HepG2 (cell line): ENCODE data around the gene TMEM74B. TPM values are rescaled to one million over a fixed set of nuclear protein-coding genes. Genes with fewer than 3 reads are reported as not detected.

Source experiments
- ATRX ChIP-seq: sonication (generic); formaldehyde crosslinking; IDR thresholded peaks from 2 replicates; pipeline ENCODE4 v1.4.0; 2020; ENCODE audit warnings: missing genetic modification reagents, borderline replicate concordance
- DNMT3B ChIP-seq: conservative IDR thresholded peaks from 2 replicates; pipeline ENCODE4 v1.6.1; 2016; ENCODE audit warnings: missing biosample characterization, control low read depth
- EEA1 ChIP-seq: sonication (generic); formaldehyde crosslinking; IDR thresholded peaks from 2 replicates; pipeline ENCODE4 v1.5.1; 2020; ENCODE audit warnings: mild to moderate bottlenecking, missing genetic modification reagents, borderline replicate concordance
- FOXA1 ChIP-seq, 2 experiments: fragments of 450-650 bp in 1 of 2; sonication (generic) in 1 of 2; formaldehyde crosslinking in 1 of 2; IDR thresholded peaks; 2 replicates each; pipeline versions ENCODE4 v1.4.0 to v1.6.1; 2016 to 2020; ENCODE audit warnings: missing genetic modification reagents in 1 of 2
- HNRNPK ChIP-seq: fragments of 200-400 bp; formaldehyde crosslinking; IDR thresholded peaks from 2 replicates; pipeline ENCODE4 v1.6.1; 2018; ENCODE audit warnings: low read length, low read depth, moderate library complexity, mild to moderate bottlenecking; ENCODE audit not compliant: poor library complexity, severe bottlenecking
- NRL ChIP-seq: sonication (generic); formaldehyde crosslinking; IDR thresholded peaks from 2 replicates; pipeline ENCODE4 v1.5.0; 2020; ENCODE audit warnings: missing genetic modification reagents, mild to moderate bottlenecking, moderate library complexity, borderline replicate concordance
- RNF2 ChIP-seq: fragments of 450-650 bp; conservative IDR thresholded peaks from 2 replicates; pipeline ENCODE4 v1.6.1; 2016; ENCODE audit warnings: low read depth
- ZNF18 ChIP-seq: sonication (generic); formaldehyde crosslinking; IDR thresholded peaks from 2 replicates; pipeline ENCODE4 v1.8.0; 2022; ENCODE audit warnings: mild to moderate bottlenecking, missing genetic modification reagents; ENCODE audit not compliant: insufficient replicate concordance
- ZNF503 ChIP-seq: sonication (generic); formaldehyde crosslinking; IDR thresholded peaks from 2 replicates; pipeline ENCODE4 v1.4.0; 2020; ENCODE audit warnings: missing genetic modification reagents
- ZNF674 ChIP-seq: sonication (generic); formaldehyde crosslinking; IDR thresholded peaks from 2 replicates; pipeline ENCODE4 v1.5.0; 2020; ENCODE audit warnings: low read depth, mild to moderate bottlenecking, missing genetic modification reagents
- ZNF776 ChIP-seq: sonication (generic); formaldehyde crosslinking; IDR thresholded peaks from 2 replicates; pipeline ENCODE4 v1.4.0; 2020; ENCODE audit warnings: mild to moderate bottlenecking, missing genetic modification reagents
- ZNF879 ChIP-seq: sonication (generic); formaldehyde crosslinking; IDR thresholded peaks from 2 replicates; pipeline ENCODE4 v1.8.1; 2023; ENCODE audit warnings: missing genetic modification reagents
- polyA plus RNA-seq, 8 experiments: library from polyadenylated mRNA; depleted of rRNA in 3 of 8; stranded (reverse) in 7 of 8; unstranded in 1 of 8; fragments of >200 nt; fragmentation: Illumina TruSeq in 4 of 8; extraction: Trizol in 4 of 8; gene quantifications; 2 replicates each; pipeline versions ENCODE4 v1.2.1 to v1.2.3, GENCODE V29; 2011 to 2016; ENCODE audit warnings: low read depth in 4 of 8, missing spikeins in 1 of 8, mixed read lengths in 1 of 8; ENCODE audit not compliant: insufficient read depth in 1 of 8
- total RNA-seq, 5 experiments: library from RNA; depleted of rRNA; stranded (reverse); fragments of >200 nt; fragmentation: Illumina TruSeq; extraction: Trizol; gene quantifications; 2 replicates each; pipeline ENCODE4 v1.2.3, GENCODE V29; 2016; ENCODE audit warnings: low read depth in 1 of 5
- TF ChIP-seq, protein P1 (sequence below): sonication (generic); formaldehyde crosslinking; IDR thresholded peaks from 2 replicates; pipeline ENCODE4 v1.8.0; 2022; ENCODE audit warnings: low read depth, missing genetic modification reagents
- TF ChIP-seq, protein P2 (sequence below): IDR thresholded peaks from 2 replicates; pipeline ENCODE4 v1.6.1; 2016; ENCODE audit warnings: low read depth
- TF ChIP-seq, protein P3 (sequence below), 2 experiments: sonication (generic) in 1 of 2; formaldehyde crosslinking in 1 of 2; IDR thresholded peaks; 2 replicates each; pipeline versions ENCODE4 v1.6.1 to v1.9.0; 2014 to 2022; ENCODE audit warnings: antibody characterized with exemption in 1 of 2, borderline replicate concordance in 1 of 2, inconsistent platforms in 1 of 2, low read depth in 1 of 2, missing genetic modification reagents in 1 of 2

TMEM74B gene
- total and polyA plus RNA-seq, 2 of the 13 experiments (the other 11 are each of a cell fraction or from before 2014, with no cell fraction given), result 4.7 to 18.4 TPM

DNA sequence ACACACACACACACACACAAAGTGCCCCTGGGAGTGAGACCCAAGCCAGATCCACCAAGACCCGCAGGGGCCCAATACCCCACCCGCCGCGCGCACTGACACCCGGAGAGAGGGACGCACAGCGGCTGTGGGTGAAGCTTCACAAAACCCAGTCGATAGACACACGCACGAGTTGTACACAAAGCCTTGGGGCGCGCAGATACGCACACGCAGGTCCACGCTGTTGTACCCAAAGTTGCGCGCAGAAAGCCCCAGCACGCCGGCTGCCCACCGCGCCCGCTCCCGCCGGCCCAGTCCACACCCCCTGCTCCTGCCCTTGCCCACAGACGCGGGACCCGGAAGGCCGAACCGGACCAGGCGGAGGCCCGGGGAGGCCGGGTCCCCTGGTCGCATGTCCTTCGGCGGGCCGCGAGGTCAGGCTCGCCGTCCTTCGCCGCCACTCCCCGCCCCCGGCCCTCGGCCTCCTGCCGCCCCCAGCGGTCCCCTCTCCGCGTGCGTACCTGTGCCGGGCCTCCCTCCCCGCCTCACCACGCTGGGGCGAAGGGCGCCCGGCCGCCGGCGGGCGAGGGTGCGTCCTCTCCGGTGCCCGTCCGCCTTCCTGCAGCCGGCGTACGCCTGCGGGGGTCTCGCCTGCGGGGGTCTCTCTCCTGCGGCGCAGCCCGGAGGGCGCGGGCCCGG lies at the start of gene TMEM74B (continued):
- TF ChIP-seq, protein P1, sequence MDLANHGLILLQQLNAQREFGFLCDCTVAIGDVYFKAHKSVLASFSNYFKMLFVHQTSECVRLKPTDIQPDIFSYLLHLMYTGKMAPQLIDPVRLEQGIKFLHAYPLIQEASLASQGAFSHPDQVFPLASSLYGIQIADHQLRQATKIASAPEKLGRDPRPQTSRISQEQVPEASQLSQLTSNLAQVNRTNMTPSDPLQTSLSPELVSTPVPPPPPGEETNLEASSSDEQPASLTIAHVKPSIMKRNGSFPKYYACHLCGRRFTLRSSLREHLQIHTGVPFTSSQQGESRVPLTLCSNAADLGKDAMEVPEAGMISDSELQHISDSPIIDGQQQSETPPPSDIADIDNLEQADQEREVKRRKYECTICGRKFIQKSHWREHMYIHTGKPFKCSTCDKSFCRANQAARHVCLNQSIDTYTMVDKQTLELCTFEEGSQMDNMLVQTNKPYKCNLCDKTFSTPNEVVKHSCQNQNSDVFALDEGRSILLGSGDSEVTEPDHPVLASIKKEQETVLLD (CRISPR knock-in tag), result peak; percentile 45; the same call in 1 of the 2 replicates
- TF ChIP-seq ZNF879 (CRISPR knock-in tag) (no peak), FOXA1 (IDR thresholded peaks at IDR 0.05) (no peak), FOXA1 (CRISPR knock-in tag; IDR thresholded peaks at IDR 0.05) (peak; percentile 36; the same call in 1 of the 2 replicates), ATRX (CRISPR knock-in tag) (no peak), NRL (CRISPR knock-in tag) (no peak), ZNF18 (CRISPR knock-in tag) (no peak), RNF2 (0 out of 2 replicates have a peak, but pooled peaks have one; percentile 53), ZNF503 (CRISPR knock-in tag) (no peak), ZNF776 (CRISPR knock-in tag) (peak; percentile 83; the same call in 1 of the 2 replicates), DNMT3B (CRISPR knock-in tag) (no peak), ZNF674 (0 out of 2 replicates have a peak, but pooled peaks have one; percentile 51), EEA1 (CRISPR knock-in tag) (peak; percentile 53; the same call in 1 of the 2 replicates), HNRNPK (no peak)
- TF ChIP-seq, protein P2, sequence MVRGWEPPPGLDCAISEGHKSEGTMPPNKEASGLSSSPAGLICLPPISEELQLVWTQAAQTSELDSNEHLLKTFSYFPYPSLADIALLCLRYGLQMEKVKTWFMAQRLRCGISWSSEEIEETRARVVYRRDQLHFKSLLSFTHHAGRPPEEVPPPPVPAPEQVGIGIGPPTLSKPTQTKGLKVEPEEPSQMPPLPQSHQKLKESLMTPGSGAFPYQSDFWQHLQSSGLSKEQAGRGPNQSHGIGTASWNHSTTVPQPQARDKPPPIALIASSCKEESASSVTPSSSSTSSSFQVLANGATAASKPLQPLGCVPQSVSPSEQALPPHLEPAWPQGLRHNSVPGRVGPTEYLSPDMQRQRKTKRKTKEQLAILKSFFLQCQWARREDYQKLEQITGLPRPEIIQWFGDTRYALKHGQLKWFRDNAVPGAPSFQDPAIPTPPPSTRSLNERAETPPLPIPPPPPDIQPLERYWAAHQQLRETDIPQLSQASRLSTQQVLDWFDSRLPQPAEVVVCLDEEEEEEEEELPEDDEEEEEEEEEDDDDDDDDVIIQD (CRISPR knock-in tag), result no peak
- TF ChIP-seq, protein P3, sequence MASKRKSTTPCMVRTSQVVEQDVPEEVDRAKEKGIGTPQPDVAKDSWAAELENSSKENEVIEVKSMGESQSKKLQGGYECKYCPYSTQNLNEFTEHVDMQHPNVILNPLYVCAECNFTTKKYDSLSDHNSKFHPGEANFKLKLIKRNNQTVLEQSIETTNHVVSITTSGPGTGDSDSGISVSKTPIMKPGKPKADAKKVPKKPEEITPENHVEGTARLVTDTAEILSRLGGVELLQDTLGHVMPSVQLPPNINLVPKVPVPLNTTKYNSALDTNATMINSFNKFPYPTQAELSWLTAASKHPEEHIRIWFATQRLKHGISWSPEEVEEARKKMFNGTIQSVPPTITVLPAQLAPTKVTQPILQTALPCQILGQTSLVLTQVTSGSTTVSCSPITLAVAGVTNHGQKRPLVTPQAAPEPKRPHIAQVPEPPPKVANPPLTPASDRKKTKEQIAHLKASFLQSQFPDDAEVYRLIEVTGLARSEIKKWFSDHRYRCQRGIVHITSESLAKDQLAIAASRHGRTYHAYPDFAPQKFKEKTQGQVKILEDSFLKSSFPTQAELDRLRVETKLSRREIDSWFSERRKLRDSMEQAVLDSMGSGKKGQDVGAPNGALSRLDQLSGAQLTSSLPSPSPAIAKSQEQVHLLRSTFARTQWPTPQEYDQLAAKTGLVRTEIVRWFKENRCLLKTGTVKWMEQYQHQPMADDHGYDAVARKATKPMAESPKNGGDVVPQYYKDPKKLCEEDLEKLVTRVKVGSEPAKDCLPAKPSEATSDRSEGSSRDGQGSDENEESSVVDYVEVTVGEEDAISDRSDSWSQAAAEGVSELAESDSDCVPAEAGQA (IDR thresholded peaks at IDR 0.05; ENCODE audit: low read depth), result no peak
- TF ChIP-seq, protein P3 (CRISPR knock-in tag; IDR thresholded peaks at IDR 0.05; ENCODE audit: borderline replicate concordance), result no peak
